Measurements from ENCODE around the gene COPS7B.

GRCh38 chr2:231780123-231780908 lies 5.9 kb upstream of the COPS7B start:
- TF ChIP-seq CTCF (IDR thresholded peaks at IDR 0.05) (no peak), ZFX (IDR thresholded peaks at IDR 0.05; ENCODE audit: borderline replicate concordance) (no peak)
